NCI-H2196 treated with DMSO at 0.1 percent for 48 hours (cell line): Measurements from ENCODE around the gene CHAF1B.

ENCODE experiments used
- DNase-seq: peaks from one replicate; lab custom pipeline; 2025; ENCODE audit not compliant: unreplicated experiment; lab: John Stamatoyannopoulos, UW

The CHAF1B gene

GRCh38 chr21:36461277-36461917 lies 76.2 kb downstream of the CHAF1B start:
- DNase-seq = no peak

GRCh38 chr21:36461918-36462486 lies 76.8 kb downstream of the CHAF1B start:
- no peak for DNase-seq

- no peak for DNase-seq
Observed at GRCh38 chr21:36463204-36463603, 78.0 kb downstream of the CHAF1B start.

- DNase-seq = no peak
Observed at GRCh38 chr21:36463991-36464390, 78.8 kb downstream of the CHAF1B start.

- no peak for DNase-seq
Observed at GRCh38 chr21:36464590-36464989, 79.4 kb downstream of the CHAF1B start.

GRCh38 chr21:36465478-36465877 lies 80.3 kb downstream of the CHAF1B start:
- DNase-seq = no peak

GRCh38 chr21:36466061-36466511 lies 80.9 kb downstream of the CHAF1B start:
- no peak for DNase-seq
